Fibroblast of lung (primary cell): ENCODE results near the gene MED14.

Experiments used
- CTCF ChIP-seq, 2 donors: IDR thresholded peaks in 1 of 2; conservative IDR thresholded peaks in 1 of 2; 1 replicate in 1 of 2; 2 replicates in 1 of 2; pipeline ENCODE4 v1.5.1; 2011 to 2012; ENCODE audit warnings: low read length in 2 of 2, control low read depth in 1 of 2, inconsistent platforms in 1 of 2, low read depth in 1 of 2, mild to moderate bottlenecking in 1 of 2
- EZH2 ChIP-seq: IDR thresholded peaks from 2 replicates; pipeline ENCODE4 v1.5.1; 2012; ENCODE audit warnings: low read length, control low read depth, mild to moderate bottlenecking; ENCODE audit errors: missing control alignments

GRCh38 chrX:40759374-40759773, 24.0 kb upstream of the MED14 start:
- TF ChIP-seq CTCF (conservative IDR thresholded peaks at IDR 0.05 in 1 of 2, IDR thresholded peaks at IDR 0.05 in 1 of 2; ENCODE audit: low read depth in 1 of 2, low read length in 2 of 2) (no peak), EZH2 (no peak)
